Measurements from ENCODE around the gene CD70.
"Not testable (repeated sequence)": the region's sequence is repeated elsewhere in the genome, so short reads cannot be mapped to it uniquely, and the experiment has no call there.

Gene CD70

GRCh38 chr19:6570764-6571163, 20.2 kb downstream of the CD70 start:
- no peak for DNase-seq (ENCODE audit: low read depth in 2 of 2)

- no peak for DNase-seq (ENCODE audit: low read depth in 2 of 2)
Measured at GRCh38 chr19:6568816-6569215, 22.1 kb downstream of the CD70 start.

GRCh38 chr19:6568010-6568526, 22.9 kb downstream of the CD70 start:
- DNase-seq (ENCODE audit: low read depth in 2 of 2): no peak

- DNase-seq (ENCODE audit: low read depth in 2 of 2): not testable (repeated sequence)
Measured at GRCh38 chr19:6566727-6567126, 24.2 kb downstream of the CD70 start.

- DNase-seq (ENCODE audit: low read depth in 2 of 2): no peak
Measured at GRCh38 chr19:6564393-6564792, 26.6 kb downstream of the CD70 start.

GRCh38 chr19:6562437-6562836, 28.5 kb downstream of the CD70 start:
- DNase-seq (ENCODE audit: low read depth in 2 of 2): not testable (repeated sequence)

- no peak for DNase-seq (ENCODE audit: low read depth in 2 of 2)
Measured at GRCh38 chr19:6556480-6557195, 34.3 kb downstream of the CD70 start.

- DNase-seq (ENCODE audit: low read depth in 2 of 2): no peak
Measured at GRCh38 chr19:6556043-6556449, 34.9 kb downstream of the CD70 start.

- DNase-seq (ENCODE audit: low read depth in 2 of 2): peak; percentile 48 to 60
Measured at GRCh38 chr19:6551607-6552450, 39.1 kb downstream of the CD70 start.

GRCh38 chr19:6551091-6551490, 39.9 kb downstream of the CD70 start:
- no peak for DNase-seq (ENCODE audit: low read depth in 2 of 2)

GRCh38 chr19:6550679-6551078, 40.3 kb downstream of the CD70 start:
- not testable (repeated sequence) for DNase-seq (ENCODE audit: low read depth in 2 of 2)

GRCh38 chr19:6543866-6544347, 47.0 kb downstream of the CD70 start:
- DNase-seq (ENCODE audit: low read depth in 2 of 2): no peak

- DNase-seq (ENCODE audit: low read depth in 2 of 2): no peak
Measured at GRCh38 chr19:6540918-6541689, 49.8 kb downstream of the CD70 start.

- DNase-seq (ENCODE audit: low read depth in 2 of 2): no peak
Measured at GRCh38 chr19:6539514-6539913, 51.4 kb downstream of the CD70 start.

Measured in stimulated activated CD8-positive, alpha-beta memory T cell treated with anti-CD3 and anti-CD28 coated beads, Interleukin-7, amount 100 ng/mL, for 4 hours (primary cell).